ENCODE measurements around the gene RBMXL3. TPM values are rescaled to one million over a fixed set of nuclear protein-coding genes. Genes with fewer than 3 reads are reported as not detected.

Gene RBMXL3
- total and polyA plus RNA-seq, 7 donors = not detected

Other genes with a start within 250 kb of the RBMXL3 start
- gene IL13RA2, start 171.8 kb upstream of the RBMXL3 start, total RNA-seq = under 1 TPM in 1 of 4 donors, not detected in 3; 0.36 TPM
- under 1 TPM in 1 of 3 donors, not detected in 2; 0.45 TPM for gene IL13RA2, start 171.8 kb upstream of the RBMXL3 start, polyA plus RNA-seq
- gene LRCH2, start 44.7 kb downstream of the RBMXL3 start, total RNA-seq = 10 to 100 TPM; 31.9 to 48.2 (median 40.9) TPM
- gene LRCH2, start 44.7 kb downstream of the RBMXL3 start, polyA plus RNA-seq = 1 to 10 TPM in 2 of 3 donors, under 1 TPM in 1; 0.23 to 1.2 (median 1.2) TPM
- not detected for gene LUZP4, start 100.3 kb downstream of the RBMXL3 start, total RNA-seq
- gene LUZP4, start 100.3 kb downstream of the RBMXL3 start, polyA plus RNA-seq = not detected

All from sigmoid colon (tissue), 7 donors.